GM18861 (cell line): Measurements from ENCODE around the gene GALNTL6.

Experiments used
- ATAC-seq: cut with Tn5 transposase; IDR thresholded peaks from one replicate; pipeline ENCODE4 v1.9.1; 2021; ENCODE audit not compliant: unreplicated experiment

Gene GALNTL6

GRCh38 chr4:172104539-172104938, 291.3 kb downstream of the GALNTL6 start:
- ATAC-seq, result no peak

- ATAC-seq, result no peak
Observed at GRCh38 chr4:172105918-172106317, 292.7 kb downstream of the GALNTL6 start.

DNA sequence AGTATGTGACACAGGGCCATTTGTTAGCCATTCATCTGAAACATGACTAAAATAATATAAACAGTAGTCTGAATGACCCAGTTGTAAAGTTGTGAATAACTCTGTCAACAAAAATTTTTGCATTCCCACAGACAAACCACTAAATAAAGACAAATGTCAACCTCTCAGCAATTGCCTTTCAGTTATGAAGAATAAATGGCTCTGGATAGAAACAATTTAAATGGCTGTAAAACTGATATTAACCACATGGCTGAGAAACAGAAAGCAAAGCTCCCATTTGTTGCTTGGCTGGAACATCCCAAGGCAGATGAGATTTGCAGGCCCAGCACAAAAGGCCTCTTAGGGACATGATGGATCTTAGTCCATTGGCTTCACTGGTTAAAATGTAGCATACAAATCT, 296.3 kb downstream of the GALNTL6 start:
- no peak for ATAC-seq

DNA sequence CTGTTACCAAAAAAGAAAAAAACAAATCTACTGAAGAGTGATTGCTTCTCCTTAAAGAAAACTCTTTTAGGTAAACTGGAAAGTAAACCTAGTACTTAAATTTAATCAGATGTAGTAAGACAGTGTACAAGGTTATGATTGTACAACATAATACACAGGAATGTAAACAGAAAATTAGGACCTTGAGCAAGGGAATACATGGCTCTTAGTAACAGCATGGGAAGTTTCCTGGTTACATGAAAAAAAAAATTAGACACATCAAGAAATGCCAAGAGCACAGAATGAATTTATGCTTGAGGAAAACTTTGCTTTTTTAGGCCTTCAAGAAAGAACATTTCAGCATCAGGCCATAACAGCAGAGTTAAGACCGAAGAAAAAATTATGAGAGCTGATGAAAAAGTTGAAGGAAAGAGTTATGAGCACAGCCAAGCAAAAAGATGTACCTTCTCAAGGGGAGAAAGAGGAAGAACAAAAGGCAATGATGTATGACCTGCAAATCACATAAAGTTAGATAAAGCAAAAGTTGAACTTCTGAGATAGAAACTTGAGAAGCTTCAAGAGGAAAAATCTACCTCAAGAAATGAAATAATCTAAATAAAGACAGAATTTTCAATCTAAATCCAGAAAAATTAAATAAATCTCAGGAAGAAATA, 311.6 kb downstream of the GALNTL6 start:
- ATAC-seq, result no peak

GRCh38 chr4:172125443-172125842, 312.2 kb downstream of the GALNTL6 start:
- ATAC-seq, result no peak

GRCh38 chr4:172127168-172127567, 314.0 kb downstream of the GALNTL6 start:
- ATAC-seq, result no peak

- no peak for ATAC-seq
Observed at GRCh38 chr4:172129593-172129992, 316.4 kb downstream of the GALNTL6 start.

- no peak for ATAC-seq
Observed at GRCh38 chr4:172134521-172134920, 321.3 kb downstream of the GALNTL6 start.

DNA sequence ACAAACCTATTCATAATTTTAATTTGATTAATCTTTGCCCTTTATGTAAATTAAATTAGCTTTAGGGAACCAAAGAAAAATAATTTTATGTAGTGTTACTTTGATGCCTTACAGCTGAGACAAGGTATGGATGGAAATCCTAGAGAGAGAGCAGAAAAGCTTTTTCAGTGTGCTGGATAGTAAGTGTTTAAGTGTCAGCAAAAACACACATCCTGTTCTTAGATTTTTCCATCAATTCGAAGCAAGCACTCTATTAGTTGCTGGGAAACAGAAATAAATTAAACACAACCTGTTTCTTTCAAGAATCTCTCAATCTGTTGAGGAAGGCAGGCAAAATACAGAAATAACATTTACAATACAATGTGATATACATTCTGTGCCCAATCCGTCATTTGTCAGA, 327.8 kb downstream of the GALNTL6 start:
- ATAC-seq, result no peak

GRCh38 chr4:172142281-172142741, 329.1 kb downstream of the GALNTL6 start:
- ATAC-seq, result no peak

DNA sequence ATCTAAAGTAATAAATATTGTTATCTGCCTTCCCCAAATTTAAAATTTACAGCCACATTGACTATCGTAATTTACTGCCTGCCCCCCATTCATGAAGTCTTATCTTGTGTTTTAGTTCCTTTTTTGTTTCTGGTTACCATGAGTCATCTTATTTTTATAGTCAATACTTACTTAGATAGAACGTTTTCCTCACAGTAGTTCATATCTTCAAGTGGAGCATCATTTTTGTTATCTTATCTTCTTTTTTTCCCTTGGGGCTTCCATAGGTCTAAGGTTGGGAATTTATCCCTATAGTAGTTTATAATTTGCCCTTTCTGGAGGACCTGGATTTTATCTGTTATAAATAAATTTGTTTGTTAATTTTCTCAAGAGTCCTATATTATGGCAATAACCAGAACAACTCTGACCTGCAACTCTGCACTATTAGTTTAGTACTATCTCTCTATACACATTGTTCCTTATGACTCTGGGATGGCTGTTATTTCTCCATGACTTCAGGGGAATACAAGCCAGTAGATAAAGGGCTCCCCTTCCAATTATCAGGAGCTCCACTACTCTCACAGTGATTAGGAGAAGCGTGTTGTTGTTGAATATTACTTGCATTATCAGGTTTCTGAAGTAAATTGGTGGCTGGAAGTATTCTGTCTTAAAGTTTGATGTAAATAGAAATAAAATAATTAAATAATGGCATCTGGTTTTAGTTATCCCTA, 330.6 kb downstream of the GALNTL6 start:
- no peak for ATAC-seq

DNA sequence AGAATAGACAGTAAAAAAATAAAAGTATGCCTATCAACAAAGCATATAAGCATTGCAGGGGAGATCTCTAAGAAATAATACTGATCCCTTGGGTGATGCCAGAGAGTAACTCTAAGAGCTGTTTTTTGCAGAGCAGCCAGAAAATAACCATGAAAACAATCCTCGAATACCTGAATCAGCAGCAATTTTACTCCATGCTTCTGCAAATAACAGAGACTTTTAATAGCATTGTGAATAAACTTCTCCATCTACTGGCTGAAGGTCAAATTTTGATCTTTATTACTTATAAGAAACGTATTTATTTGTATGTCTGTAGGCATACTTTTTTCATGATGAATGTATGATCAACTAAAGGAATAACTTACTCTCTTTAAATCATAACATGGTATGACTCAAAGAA, 334.5 kb downstream of the GALNTL6 start:
- no peak for ATAC-seq

DNA sequence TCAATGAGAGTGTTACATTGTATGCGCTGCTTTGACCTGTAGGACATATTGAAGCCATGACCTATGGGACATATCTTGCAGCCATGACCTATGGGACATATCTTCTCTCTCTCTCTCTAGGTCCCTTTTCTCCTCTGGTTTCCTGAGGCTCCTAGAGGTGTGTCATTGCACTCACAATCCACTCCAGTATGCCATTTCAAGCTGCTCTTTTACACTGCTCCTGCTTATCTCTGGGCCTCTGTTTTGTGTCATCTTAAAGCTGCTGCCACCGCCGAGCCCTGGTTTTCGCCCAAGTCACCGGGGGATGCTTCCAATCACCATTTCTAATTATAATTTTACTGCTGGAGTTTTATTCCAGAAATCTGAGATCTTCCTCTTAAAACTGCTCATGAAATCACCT, 336.1 kb downstream of the GALNTL6 start:
- no peak for ATAC-seq

GRCh38 chr4:172152284-172152683, 339.1 kb downstream of the GALNTL6 start:
- ATAC-seq, result no peak

DNA sequence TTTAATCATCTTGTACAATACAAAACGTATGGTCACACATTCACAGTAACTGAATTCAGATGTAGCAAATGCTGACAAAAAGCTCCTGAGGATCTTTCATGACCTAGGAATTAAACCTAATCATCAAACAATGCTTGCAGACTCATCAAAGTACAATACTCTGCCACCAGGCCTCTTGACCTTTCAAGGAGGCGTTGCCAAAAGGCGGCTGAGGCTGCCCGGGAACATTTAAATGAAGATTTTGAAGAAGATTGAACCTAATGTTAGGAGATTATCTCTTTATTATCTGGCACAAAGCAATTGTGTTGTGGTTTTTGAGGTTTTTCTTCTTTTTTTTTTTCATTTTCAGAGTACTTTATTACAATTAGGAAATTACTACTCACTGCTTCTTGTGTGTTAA, 340.5 kb downstream of the GALNTL6 start:
- ATAC-seq, result no peak

- ATAC-seq, result no peak
Observed at GRCh38 chr4:172155838-172156345, 342.7 kb downstream of the GALNTL6 start.

GRCh38 chr4:172157946-172158345, 344.7 kb downstream of the GALNTL6 start:
- ATAC-seq, result no peak

GRCh38 chr4:172163215-172163614, 350.0 kb downstream of the GALNTL6 start:
- no peak for ATAC-seq

DNA sequence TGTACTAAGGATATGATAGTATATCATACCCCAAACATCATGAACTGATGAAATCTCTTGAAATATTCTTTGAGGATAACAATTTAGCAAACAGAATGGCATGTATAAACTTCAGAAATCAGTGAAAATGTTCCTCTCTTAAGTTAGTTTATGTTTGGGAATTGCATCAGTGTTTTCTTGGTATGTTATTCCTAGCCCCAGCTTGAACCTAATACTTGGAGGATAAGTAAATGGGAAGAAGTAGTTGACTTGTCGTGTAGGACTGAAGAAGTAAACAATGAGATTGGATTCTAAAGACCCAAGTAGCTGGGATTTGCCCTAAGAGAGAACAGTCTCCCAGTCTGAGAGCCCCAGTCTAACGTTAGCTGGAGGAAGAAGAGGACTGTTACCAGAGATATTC, 355.7 kb downstream of the GALNTL6 start:
- no peak for ATAC-seq

GRCh38 chr4:172169871-172170270, 356.7 kb downstream of the GALNTL6 start:
- ATAC-seq, result no peak

GRCh38 chr4:172173206-172173605, 360.0 kb downstream of the GALNTL6 start:
- ATAC-seq, result no peak

DNA sequence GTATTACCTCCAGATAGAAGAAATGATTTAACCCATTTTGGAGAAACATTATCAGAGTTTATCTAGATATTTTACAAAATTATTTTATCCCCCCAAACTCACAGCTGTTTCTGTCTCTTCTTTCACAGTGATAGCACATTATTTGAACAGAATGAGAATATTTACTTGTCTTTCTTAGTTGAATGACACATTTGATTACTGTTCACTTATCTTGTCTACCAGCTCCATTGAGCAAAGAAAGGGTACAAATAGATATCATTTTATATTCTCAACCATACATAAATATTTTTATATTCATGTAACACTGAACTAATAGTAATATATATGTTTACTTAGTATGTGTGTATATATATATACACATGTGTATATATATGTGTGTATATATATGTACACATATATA, 364.2 kb downstream of the GALNTL6 start:
- ATAC-seq, result no peak
